Measurements from ENCODE around the gene MERTK.

GRCh38 chr2:111972955-111973565, 74.7 kb downstream of the MERTK start:
- TF ChIP-seq POLR2A (IDR thresholded peaks at IDR 0.05) (no peak), CTCF (IDR thresholded peaks at IDR 0.05) (no peak)

Data from ovary (tissue), 3 donors.